Hypothalamus (tissue), 51 donors: Measurements from ENCODE around the gene UGT1A8.
"Not testable (repeated sequence)": the region's sequence is repeated elsewhere in the genome, so short reads cannot be mapped to it uniquely, and the experiment has no call there.

Source experiments
- DNase-seq, 51 donors: peaks; one replicate each; lab custom pipeline; 2025; lab: John Stamatoyannopoulos, UW

The UGT1A8 gene

GRCh38 chr2:233681521-233682099 lies 64.2 kb downstream of the UGT1A8 start, which contains the start of gene UGT1A7:
Gene UGT1A7, plus strand, starts transcription at chr2:233681901. Its CDS starts 37 bp downstream, at chr2:233681938.
- DNase-seq, result no peak

GRCh38 chr2:233684640-233685039 lies 67.2 kb downstream of the UGT1A8 start:
- DNase-seq, result no peak

- DNase-seq, result no peak
Measured at GRCh38 chr2:233686928-233687327, 69.5 kb downstream of the UGT1A8 start.

GRCh38 chr2:233688341-233688740 lies 70.9 kb downstream of the UGT1A8 start:
- no peak for DNase-seq

GRCh38 chr2:233689031-233689430 lies 71.6 kb downstream of the UGT1A8 start:
- DNase-seq, result no peak

GRCh38 chr2:233689501-233689900 lies 72.1 kb downstream of the UGT1A8 start:
- no peak for DNase-seq

- no peak for DNase-seq
Measured at GRCh38 chr2:233690444-233690843, 73.0 kb downstream of the UGT1A8 start.

GRCh38 chr2:233691443-233692433 lies 74.3 kb downstream of the UGT1A8 start:
- no peak for DNase-seq

- no peak for DNase-seq
Measured at GRCh38 chr2:233692648-233693047, 75.2 kb downstream of the UGT1A8 start, which contains the start of gene UGT1A6. Gene UGT1A6, plus strand, starts transcription at chr2:233692890. Its CDS starts 115 bp downstream, at chr2:233693005.

- DNase-seq, result no peak
Measured at GRCh38 chr2:233693963-233694362, 76.5 kb downstream of the UGT1A8 start.

GRCh38 chr2:233698740-233699139 lies 81.3 kb downstream of the UGT1A8 start:
- no peak for DNase-seq

- no peak for DNase-seq
Measured at GRCh38 chr2:233699424-233700027, 82.1 kb downstream of the UGT1A8 start.

- DNase-seq, result peak in 1 of 51 donors; percentile 6
Measured at GRCh38 chr2:233700028-233700635, 82.7 kb downstream of the UGT1A8 start.

GRCh38 chr2:233700842-233701241 lies 83.4 kb downstream of the UGT1A8 start:
- DNase-seq, result not testable (repeated sequence)

GRCh38 chr2:233702238-233702637 lies 84.8 kb downstream of the UGT1A8 start:
- DNase-seq, result no peak

- DNase-seq, result no peak
Measured at GRCh38 chr2:233705911-233706506, 88.6 kb downstream of the UGT1A8 start.

- no peak for DNase-seq
Measured at GRCh38 chr2:233706720-233707119, 89.3 kb downstream of the UGT1A8 start.

- no peak for DNase-seq
Measured at GRCh38 chr2:233707940-233708644, 90.7 kb downstream of the UGT1A8 start.

- DNase-seq, result no peak
Measured at GRCh38 chr2:233708942-233709341, 91.5 kb downstream of the UGT1A8 start.
